ENCODE results near the gene BAX. TPM values are rescaled to one million over a fixed set of nuclear protein-coding genes. Genes with fewer than 3 reads are reported as not detected.

The BAX gene
- total RNA-seq, 1 experiment from 2014 or later: 346 TPM

DNA sequence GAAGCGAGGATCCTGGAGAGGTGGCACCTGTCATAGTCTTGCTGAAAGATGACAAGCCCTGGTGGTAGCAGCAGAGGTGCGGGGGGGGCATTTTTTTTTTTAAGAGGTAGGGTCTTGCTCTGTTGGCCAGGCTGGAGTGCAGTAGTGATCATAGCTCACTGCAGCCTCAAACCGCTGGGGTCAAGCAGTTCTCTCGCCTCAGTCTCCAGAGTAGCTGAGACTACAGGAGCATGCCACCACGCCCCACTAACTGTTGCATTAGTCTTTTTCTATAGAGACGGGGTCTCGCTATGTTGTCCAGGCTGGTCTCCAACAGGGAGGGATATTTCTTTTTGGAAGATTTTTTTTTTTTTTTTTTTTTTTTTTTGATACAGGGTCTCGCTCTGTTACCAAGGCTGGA, 3.3 kb downstream of the BAX start:
- ChIA-PET POLR2A (interaction anchor here (0.6 kb wide), 1 partner anchor 77 kb away, joined by 3 read pairs; no protein-coding TSS in a partner anchor), CTCF (interaction anchor here (2.6 kb wide), 1 partner anchor 13 kb away, joined by 9 read pairs; no protein-coding TSS in a partner anchor)
- Mint-ChIP-seq H3K27ac (no peak overlapping the region), H3K9me3 (no peaks in the 10 kb centered on the region), H3K4me1 (peaks cover 25% of the 10 kb centered on the region), H3K27me3 (ENCODE audit: low read depth) (no peaks in the 10 kb centered on the region), H3K4me3 (no peak overlapping the region), H3K36me3 (peaks cover 43% of the 10 kb centered on the region)
- ATAC-seq: no peak
- no peak for DNase-seq (ENCODE audit: low spot score)
- no peak for TF ChIP-seq ZNF263 (CRISPR knock-in tag; IDR thresholded peaks at IDR 0.05; ENCODE audit: low read depth)
- no peak for TF ChIP-seq ZBTB21 (CRISPR knock-in tag; IDR thresholded peaks at IDR 0.05; ENCODE audit: borderline replicate concordance)
- TF ChIP-seq ZNF121 (CRISPR knock-in tag; IDR thresholded peaks at IDR 0.05): peak; percentile 95

DNA sequence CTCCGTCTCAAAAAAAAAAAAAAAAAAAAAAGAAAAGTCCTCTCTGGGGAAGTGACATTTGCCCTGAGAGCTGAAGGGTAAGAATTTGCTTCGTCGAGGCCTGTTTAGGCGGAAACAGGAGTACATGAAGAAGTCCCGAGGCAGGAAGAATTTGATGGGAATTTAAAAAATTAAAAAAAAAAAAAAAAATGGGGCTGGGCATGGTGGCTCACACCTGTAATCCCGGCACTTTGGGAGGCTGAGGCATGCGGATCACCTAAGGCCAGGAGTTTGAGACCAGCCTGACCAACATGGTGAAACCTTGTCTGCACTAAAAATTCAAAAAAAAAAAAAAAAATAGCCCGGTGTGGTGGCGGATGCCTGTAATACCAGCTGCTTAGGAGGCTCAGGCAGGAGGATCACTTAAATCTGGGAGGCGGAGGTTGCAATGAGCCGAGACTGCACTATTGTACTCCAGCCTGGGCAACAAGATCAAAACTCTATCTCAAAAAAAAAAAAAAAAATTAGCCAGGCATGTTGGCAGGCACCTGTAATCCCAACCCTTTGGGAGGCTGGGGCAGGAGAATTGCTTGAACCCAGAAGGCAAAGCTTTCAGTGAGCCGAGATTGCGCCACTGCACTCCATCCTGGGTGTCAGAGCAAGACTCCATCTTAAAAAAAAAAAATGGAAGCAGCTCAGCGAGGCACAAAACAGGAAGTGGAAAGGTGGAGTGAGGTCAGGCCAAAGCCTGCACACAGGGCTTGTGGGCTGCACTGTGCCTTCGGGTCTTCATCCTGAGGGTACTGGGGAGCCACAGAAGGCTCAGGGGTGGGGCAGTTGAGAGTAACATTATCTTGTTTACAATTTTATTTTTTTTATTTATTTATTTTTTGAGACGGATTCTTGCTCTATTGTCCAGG, 4.9 kb downstream of the BAX start:
- Mint-ChIP-seq H3K36me3 (peaks cover 43% of the 10 kb centered on the region), H3K4me1 (peaks cover 36% of the 10 kb centered on the region), H3K9me3 (no peaks in the 10 kb centered on the region), H3K27ac (no peak overlapping the region), H3K4me3 (no peak overlapping the region), H3K27me3 (ENCODE audit: low read depth) (no peaks in the 10 kb centered on the region)
- no peak for TF ChIP-seq ZNF396 (CRISPR knock-in tag; IDR thresholded peaks at IDR 0.05; ENCODE audit: borderline replicate concordance)
- TF ChIP-seq ZBTB21 (CRISPR knock-in tag; IDR thresholded peaks at IDR 0.05; ENCODE audit: borderline replicate concordance): no peak
- TF ChIP-seq ZNF232 (CRISPR knock-in tag; IDR thresholded peaks at IDR 0.05): no peak
- TF ChIP-seq, protein P1, sequence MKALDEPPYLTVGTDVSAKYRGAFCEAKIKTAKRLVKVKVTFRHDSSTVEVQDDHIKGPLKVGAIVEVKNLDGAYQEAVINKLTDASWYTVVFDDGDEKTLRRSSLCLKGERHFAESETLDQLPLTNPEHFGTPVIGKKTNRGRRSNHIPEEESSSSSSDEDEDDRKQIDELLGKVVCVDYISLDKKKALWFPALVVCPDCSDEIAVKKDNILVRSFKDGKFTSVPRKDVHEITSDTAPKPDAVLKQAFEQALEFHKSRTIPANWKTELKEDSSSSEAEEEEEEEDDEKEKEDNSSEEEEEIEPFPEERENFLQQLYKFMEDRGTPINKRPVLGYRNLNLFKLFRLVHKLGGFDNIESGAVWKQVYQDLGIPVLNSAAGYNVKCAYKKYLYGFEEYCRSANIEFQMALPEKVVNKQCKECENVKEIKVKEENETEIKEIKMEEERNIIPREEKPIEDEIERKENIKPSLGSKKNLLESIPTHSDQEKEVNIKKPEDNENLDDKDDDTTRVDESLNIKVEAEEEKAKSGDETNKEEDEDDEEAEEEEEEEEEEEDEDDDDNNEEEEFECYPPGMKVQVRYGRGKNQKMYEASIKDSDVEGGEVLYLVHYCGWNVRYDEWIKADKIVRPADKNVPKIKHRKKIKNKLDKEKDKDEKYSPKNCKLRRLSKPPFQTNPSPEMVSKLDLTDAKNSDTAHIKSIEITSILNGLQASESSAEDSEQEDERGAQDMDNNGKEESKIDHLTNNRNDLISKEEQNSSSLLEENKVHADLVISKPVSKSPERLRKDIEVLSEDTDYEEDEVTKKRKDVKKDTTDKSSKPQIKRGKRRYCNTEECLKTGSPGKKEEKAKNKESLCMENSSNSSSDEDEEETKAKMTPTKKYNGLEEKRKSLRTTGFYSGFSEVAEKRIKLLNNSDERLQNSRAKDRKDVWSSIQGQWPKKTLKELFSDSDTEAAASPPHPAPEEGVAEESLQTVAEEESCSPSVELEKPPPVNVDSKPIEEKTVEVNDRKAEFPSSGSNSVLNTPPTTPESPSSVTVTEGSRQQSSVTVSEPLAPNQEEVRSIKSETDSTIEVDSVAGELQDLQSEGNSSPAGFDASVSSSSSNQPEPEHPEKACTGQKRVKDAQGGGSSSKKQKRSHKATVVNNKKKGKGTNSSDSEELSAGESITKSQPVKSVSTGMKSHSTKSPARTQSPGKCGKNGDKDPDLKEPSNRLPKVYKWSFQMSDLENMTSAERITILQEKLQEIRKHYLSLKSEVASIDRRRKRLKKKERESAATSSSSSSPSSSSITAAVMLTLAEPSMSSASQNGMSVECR (CRISPR knock-in tag; IDR thresholded peaks at IDR 0.05; ENCODE audit: borderline replicate concordance): no peak
- TF ChIP-seq, protein P2, sequence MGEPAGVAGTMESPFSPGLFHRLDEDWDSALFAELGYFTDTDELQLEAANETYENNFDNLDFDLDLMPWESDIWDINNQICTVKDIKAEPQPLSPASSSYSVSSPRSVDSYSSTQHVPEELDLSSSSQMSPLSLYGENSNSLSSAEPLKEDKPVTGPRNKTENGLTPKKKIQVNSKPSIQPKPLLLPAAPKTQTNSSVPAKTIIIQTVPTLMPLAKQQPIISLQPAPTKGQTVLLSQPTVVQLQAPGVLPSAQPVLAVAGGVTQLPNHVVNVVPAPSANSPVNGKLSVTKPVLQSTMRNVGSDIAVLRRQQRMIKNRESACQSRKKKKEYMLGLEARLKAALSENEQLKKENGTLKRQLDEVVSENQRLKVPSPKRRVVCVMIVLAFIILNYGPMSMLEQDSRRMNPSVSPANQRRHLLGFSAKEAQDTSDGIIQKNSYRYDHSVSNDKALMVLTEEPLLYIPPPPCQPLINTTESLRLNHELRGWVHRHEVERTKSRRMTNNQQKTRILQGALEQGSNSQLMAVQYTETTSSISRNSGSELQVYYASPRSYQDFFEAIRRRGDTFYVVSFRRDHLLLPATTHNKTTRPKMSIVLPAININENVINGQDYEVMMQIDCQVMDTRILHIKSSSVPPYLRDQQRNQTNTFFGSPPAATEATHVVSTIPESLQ (CRISPR knock-in tag; IDR thresholded peaks at IDR 0.05): no peak
- TF ChIP-seq CREM (CRISPR knock-in tag; IDR thresholded peaks at IDR 0.05): no peak
- ATAC-seq: no peak
- no peak for DNase-seq (ENCODE audit: low spot score)
- ChIA-PET POLR2A (interaction anchor here (0.6 kb wide), 1 partner anchor 101 kb away, joined by 3 read pairs; no protein-coding TSS in a partner anchor), CTCF (interaction anchor here (1.2 to 2.6 kb wide), 2 partner anchors 11 to 27 kb away, joined by 4 to 9 read pairs; partner anchors contain the start of gene DHDH)

DNA sequence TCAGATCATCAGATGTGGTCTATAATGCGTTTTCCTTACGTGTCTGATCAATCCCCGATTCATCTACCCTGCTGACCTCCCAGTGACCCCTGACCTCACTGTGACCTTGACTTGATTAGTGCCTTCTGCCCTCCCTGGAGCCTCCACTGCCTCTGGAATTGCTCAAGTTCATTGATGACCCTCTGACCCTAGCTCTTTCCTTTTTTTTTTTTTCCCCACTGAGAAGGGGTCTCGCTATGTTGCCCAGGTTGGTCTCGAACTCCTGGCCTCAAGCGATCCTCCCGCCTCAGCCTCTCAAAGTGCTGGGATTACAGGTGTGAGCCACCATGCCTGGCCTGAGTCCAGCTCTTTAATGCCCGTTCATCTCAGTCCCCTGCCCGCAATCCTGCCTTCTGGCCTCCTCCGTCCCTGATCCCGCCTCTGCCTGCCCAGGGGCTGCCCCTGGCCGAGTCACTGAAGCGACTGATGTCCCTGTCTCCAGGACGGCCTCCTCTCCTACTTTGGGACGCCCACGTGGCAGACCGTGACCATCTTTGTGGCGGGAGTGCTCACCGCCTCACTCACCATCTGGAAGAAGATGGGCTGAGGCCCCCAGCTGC, 6.5 kb downstream of the BAX start:
- Mint-ChIP-seq H3K4me1 (peaks cover 31% of the 10 kb centered on the region), H3K27me3 (ENCODE audit: low read depth) (no peaks in the 10 kb centered on the region), H3K36me3 (peaks cover 39% of the 10 kb centered on the region), H3K9me3 (no peaks in the 10 kb centered on the region), H3K27ac (peak overlapping the region; percentile 53; the same call in 1 of the 2 replicates), H3K4me3 (no peak overlapping the region)
- ChIA-PET CTCF (interaction anchor here (1.4 to 2.3 kb wide), 3 partner anchors 9 to 32 kb away, joined by 4 to 14 read pairs (median 10); partner anchors contain the start of genes GYS1 and RUVBL2), POLR2A (interaction anchor here (0.5 to 0.6 kb wide), 2 partner anchors 88 to 344 kb away, joined by 3 read pairs; no protein-coding TSS in a partner anchor)
- DNase-seq (ENCODE audit: low spot score): no peak
- ATAC-seq: no peak
- no peak for TF ChIP-seq ETV6 (CRISPR knock-in tag; IDR thresholded peaks at IDR 0.05)
- no peak for TF ChIP-seq MYBL2 (CRISPR knock-in tag; IDR thresholded peaks at IDR 0.05)
- 0 out of 2 replicates have a peak, but pooled peaks have one; percentile 3 for TF ChIP-seq ESRRA (CRISPR knock-in tag; IDR thresholded peaks at IDR 0.05; ENCODE audit: borderline replicate concordance)
- no peak for TF ChIP-seq NR2C2 (CRISPR knock-in tag; IDR thresholded peaks at IDR 0.05)
- TF ChIP-seq, protein P3, sequence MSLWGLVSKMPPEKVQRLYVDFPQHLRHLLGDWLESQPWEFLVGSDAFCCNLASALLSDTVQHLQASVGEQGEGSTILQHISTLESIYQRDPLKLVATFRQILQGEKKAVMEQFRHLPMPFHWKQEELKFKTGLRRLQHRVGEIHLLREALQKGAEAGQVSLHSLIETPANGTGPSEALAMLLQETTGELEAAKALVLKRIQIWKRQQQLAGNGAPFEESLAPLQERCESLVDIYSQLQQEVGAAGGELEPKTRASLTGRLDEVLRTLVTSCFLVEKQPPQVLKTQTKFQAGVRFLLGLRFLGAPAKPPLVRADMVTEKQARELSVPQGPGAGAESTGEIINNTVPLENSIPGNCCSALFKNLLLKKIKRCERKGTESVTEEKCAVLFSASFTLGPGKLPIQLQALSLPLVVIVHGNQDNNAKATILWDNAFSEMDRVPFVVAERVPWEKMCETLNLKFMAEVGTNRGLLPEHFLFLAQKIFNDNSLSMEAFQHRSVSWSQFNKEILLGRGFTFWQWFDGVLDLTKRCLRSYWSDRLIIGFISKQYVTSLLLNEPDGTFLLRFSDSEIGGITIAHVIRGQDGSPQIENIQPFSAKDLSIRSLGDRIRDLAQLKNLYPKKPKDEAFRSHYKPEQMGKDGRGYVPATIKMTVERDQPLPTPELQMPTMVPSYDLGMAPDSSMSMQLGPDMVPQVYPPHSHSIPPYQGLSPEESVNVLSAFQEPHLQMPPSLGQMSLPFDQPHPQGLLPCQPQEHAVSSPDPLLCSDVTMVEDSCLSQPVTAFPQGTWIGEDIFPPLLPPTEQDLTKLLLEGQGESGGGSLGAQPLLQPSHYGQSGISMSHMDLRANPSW (CRISPR knock-in tag; conservative IDR thresholded peaks at IDR 0.05; ENCODE audit: low read depth): no peak
- no peak for TF ChIP-seq FOXJ3 (CRISPR knock-in tag; IDR thresholded peaks at IDR 0.05; ENCODE audit: borderline replicate concordance)
- TF ChIP-seq, protein P4, sequence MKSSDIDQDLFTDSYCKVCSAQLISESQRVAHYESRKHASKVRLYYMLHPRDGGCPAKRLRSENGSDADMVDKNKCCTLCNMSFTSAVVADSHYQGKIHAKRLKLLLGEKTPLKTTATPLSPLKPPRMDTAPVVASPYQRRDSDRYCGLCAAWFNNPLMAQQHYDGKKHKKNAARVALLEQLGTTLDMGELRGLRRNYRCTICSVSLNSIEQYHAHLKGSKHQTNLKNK (CRISPR knock-in tag; IDR thresholded peaks at IDR 0.05): no peak
- no peak for TF ChIP-seq SMAD3 (CRISPR knock-in tag; IDR thresholded peaks at IDR 0.05; ENCODE audit: borderline replicate concordance)
- peak; percentile 94 for TF ChIP-seq ZNF121 (CRISPR knock-in tag; IDR thresholded peaks at IDR 0.05)
- TF ChIP-seq, protein P5, sequence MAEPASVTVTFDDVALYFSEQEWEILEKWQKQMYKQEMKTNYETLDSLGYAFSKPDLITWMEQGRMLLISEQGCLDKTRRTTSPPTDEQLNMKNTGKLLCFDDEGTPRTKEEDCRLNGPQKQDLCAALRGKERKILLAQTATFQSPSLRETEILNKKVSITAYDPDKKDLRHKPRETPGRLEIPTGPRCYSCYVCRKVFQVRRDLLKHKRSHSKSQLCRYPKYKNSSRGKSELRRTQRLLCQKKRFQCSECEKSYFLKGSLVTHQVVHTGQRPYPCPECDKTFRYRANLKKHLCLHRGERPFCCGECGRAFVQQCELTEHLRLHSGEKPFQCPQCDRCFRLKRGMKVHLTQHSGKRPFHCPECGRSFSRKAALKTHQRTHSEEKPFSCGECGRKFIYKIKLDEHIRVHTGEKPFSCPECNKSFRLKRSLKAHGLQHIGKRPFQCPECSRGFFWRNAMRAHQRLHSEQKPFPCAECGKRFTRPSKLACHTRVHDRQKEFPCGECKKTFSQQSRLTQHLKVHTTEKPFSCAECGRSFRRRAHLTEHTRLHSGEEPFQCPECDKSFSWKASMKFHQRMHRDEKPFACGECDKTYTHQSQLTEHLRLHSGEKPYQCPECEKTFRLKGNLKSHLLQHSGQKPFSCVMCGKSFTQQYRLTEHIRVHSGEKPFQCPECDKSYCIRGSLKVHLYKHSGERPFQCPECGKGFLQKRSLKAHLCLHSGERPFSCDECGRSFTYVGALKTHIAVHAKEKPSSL (CRISPR knock-in tag; conservative IDR thresholded peaks at IDR 0.05): no peak
